GM18505 (cell line): ENCODE measurements around the gene CORO1A.
"Not testable (repeated sequence)": the region's sequence is repeated elsewhere in the genome, so short reads cannot be mapped to it uniquely, and the experiment has no call there.

Experiments used
- ATAC-seq: cut with Tn5 transposase; IDR thresholded peaks from one replicate; pipeline ENCODE4 v1.9.1; 2021; ENCODE audit not compliant: unreplicated experiment

CORO1A gene

DNA sequence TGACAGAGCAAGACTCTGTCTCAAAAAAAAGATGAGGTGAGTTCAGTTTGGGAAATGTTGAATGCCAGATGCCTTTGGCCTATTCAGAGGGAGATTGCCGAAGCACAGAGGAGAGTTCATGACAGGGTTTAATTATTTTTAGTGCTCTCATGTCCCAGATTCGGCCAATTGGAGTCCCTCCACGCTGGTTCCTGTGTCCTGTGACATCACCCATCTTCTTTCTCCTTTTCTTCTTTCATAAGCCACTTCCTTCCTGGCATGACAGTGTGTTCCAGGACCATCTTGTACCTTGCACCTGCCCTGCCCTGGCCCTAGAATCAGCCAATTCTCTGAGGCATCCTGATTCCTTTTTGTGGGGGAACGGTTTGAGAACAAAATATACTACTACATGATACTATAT lies 28.0 kb downstream of the CORO1A start:
- not testable (repeated sequence) for ATAC-seq

DNA sequence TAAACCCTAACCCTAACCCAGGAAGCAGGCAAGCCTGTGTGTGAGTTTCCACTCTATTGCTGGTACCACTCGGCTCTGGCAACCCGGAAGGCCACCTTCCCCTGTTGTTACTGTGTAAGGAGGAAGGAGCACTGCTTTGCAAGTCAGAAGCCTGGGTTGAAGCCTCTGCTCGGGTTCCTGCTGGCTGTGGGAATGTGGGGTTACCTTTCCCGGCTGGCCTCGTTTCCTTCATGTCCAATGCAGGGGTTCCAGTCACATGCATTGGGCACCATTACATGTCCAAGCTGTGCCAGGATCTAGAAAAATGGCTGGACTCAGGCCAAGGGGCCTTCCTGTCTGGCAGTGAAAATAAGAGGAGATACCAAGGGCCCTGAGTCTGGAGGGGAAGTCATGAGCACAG lies 33.7 kb downstream of the CORO1A start:
- ATAC-seq: not testable (repeated sequence)
